HG03280 (cell line): ENCODE measurements around the gene CD300C.
"Not testable (repeated sequence)": the region's sequence is repeated elsewhere in the genome, so short reads cannot be mapped to it uniquely, and the experiment has no call there.

Experiments
- ATAC-seq: cut with Tn5 transposase; IDR thresholded peaks from one replicate; pipeline ENCODE4 v1.9.1; 2021; ENCODE audit warnings: mild to moderate bottlenecking, moderate library complexity; ENCODE audit not compliant: unreplicated experiment

The CD300C gene

DNA sequence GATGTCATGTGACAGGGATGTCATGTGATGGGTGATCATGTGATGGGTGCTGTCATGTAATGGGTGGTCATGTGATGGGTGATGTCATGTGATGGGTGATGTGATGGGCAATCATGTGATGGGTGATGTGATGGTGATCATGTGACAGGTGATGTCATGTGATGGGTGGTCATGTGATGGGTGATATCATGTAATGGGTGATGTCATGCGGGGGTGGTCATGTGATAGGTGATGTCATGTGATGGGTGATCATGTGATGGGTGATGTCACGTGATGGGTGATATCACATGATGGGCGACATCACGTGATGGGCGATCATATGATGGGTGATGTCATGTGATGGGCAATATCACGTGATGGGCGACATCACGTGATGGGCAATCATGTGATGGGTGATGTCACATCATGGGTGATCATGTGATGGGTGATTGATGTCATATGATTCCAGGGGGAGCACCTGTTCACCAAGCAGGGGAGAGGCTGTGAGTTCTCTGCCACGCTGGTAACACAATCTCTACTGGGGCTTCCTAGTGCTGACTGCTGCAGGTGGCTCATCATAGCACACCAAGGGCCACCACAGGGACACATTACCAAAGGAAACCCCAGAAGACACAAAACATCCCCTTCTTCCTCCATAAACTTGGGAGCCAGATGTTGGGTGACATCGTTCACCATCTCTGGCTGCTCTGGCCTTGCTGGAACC is 31.1 kb downstream of the CD300C start:
- no peak for ATAC-seq

DNA sequence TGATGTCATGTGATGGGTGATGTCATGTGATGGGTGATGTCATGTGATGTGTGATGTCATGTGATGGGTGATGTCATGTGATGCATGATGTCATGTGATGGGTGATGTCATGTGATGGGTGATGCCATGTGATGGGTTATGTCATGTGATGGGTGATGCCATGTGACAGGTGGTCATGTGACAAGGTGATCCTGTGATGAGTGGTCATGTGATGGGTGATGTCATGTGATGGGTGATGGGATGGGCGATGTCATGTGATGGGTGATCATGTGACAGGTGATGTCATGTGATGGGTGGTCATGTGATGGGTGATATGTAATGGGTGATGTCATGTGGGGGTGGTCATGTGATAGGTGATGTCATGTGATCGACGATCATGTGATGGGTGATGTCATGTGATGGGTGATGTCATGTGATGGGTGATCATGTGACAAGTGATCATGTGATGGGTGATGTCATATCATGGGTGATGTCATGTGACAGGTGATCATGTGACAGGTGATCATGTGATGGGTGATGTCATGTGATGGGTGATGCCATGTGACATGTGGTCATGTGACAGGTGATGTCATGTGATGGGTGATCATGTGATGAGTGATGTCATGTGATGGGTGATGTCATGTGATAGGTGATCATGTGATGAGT is 31.8 kb downstream of the CD300C start:
- no peak for ATAC-seq

DNA sequence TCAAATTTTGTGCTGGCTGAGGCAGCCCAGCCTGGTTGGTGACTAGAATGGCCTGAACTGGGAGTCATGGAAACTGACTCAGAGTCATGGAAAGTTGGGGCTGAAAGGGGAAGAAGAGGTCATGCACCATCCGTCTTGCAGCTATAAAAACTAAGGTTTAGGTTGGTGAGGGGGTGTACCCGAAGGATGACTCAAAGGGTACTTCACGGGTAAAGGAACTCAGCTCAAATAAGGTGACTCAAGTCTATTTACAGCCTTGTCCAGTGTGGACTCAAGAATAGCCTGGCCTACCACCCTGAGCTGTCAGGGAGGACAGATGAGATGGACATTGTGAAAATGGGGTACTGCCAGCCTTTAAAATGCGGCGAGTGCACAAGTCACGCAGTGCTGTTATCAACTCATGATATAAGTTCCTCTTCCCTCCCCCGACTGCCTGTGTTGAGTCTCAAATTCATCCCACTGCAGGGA is 33.3 kb downstream of the CD300C start:
- ATAC-seq = no peak

DNA sequence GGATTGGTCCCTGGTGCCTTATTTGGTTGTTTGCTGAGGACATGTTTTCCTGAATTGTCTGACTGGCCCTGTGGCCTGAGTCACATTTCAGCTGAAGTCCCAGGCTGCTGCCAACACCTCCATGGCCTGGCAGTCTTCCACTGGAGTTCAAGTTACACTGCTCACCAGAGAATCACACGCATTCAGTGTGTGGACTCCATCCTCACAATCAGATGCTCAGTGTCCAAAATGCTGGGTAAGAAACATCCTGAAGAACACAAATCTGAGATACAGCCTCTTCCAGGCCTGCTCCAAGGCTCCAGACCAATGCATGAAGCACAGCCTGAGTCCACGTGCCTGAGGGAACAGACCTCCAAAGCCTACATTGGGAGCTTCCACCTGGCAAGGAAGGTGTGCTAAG is 33.9 kb downstream of the CD300C start:
- no peak for ATAC-seq

DNA sequence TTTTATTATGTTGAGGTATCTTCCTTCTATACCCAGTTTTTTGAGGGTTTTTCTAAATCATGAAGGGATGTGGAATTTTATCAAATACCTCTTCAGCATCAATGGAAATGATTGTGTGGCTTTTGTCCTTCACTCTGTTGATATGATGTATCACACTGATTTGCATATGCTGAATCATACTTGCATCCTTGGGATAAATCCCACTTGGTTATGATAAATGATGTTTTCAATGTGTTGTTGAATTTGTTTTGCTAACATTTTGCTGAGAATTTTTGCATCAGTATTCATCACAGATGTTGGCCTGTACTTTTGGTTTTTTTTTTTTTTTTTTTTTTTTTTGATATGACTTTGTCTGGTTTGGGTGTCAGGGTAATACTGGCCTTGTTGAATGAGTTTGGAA is 37.8 kb downstream of the CD300C start:
- no peak for ATAC-seq

DNA sequence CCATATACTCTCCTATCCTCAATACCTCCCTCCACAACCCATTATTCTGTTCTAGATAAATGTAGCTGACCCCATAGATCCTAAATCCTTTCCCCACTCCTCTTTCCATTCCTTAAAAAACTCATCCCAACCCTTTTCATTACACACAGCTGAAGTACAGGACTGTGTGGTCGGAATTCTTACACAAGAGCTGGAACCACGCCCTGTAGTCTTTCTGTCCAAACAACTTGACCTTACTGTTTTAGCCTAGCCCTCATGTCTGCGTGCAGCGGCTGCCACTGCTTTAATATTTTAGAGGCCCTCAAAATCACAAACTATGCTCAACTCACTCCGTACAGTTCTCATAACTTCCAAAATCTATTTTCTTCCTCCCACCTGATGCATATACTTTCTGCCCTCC is 42.0 kb downstream of the CD300C start:
- ATAC-seq = not testable (repeated sequence)

DNA sequence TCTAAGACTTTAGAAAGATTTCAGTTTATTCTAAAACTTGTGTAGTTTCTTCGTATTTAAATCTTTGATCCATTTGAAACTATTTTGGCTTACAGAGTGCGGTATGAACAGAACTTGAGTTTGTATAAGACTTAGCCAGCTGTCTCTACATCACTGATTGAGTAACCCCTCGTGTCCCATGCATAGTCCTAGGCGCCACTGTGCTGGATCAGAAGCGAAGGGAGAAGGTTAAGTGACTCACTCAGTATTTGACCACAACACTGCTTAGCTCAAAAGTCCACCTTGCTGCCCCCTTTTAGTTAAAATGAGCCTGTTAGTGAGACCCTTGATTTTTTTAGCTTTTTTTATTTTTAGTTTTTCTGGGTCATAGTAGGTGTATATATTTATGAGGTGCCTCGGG is 43.1 kb downstream of the CD300C start:
- no peak for ATAC-seq

DNA sequence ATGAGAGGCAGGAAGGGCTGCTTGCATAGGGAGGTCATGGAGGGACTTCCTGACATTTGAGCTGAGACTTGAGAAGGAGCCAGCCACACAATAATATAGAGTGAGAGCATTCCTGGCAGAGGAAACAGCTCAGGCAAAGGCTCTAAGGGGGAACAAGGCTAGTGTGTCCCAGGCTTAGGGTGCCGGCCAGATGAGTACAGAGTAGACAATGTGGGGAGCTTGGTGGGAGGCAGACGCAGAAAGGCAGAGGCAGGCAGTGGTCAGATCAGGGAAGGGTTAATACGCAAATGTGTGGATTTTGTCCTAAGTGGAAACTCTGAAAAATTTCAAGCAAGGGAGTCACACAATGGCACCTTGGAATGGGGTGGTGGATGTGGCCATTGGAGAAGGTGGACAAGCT is 45.9 kb downstream of the CD300C start:
- no peak for ATAC-seq

DNA sequence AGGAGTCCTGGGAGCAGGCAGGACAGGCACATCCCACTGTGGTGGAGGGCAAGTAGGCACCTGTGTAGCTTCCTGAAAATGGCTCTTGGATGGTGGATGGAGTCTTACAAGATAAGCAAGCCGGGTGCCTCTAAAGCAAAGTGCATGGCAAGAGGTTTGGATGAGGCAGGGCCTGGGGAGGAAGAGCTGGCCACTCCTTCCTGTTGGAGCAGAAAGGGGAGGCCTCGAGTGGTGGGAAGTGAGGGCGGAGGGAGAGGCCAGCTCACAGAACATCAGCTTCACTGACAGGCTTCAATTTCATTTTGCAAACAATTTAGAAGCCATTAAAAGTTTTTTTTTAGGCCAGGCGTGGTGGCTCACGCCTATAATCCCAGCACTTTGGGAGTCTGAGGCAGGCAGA is 48.4 kb downstream of the CD300C start:
- ATAC-seq = no peak

DNA sequence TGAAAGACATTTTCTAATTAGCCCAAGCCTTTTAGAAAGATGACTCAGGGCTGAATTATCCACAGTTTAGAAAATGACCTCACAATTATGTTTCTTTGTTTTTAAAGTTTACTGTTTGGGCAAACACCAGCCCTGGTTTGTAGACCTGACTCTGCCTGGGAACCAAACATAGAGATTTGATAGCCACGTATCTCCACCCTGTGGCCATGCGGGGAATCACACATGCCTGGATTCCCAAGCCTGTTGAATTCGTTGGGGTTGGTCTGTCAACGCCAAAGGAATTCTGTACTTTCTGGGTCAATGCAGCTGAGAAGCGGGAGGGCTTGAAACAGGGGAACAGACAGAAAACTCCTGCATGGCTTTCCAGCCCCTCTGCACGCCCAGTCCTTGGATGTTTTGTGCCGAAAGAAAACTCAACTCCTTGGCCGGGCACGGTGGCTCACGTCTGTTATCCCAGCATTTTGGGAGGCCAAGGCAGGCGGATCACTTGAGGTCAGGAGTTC is 52.5 kb downstream of the CD300C start:
- no peak for ATAC-seq

DNA sequence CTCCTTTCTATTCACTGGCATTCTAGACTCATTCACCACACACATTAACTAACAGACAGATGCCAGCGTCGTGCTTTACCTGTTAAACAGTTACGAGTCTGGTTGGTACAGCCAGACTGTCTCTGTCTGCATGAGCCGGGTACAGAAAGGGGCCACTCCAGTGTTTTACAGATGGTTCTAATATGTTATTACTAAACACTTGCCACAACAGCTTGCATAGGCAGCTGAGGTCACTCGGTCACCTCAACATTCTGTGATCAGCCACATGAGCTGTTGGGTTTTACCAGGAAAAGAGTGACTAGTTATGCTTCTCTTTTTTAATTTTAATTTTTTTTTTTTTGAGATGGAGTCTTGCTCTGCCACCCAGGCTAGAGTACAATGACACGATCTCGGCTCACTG is 54.3 kb downstream of the CD300C start:
- ATAC-seq = no peak
